MCF 10A (cell line): ENCODE results near the gene CLEC1A. TPM values are rescaled to one million over a fixed set of nuclear protein-coding genes. Genes with fewer than 3 reads are reported as not detected.

Experiments used
- BruUV-seq: library from RNA; stranded (reverse); fragments of 400-500 nt; replicated peaks from 2 replicates; lab custom pipeline; 2021; lab: Mats Ljungman, UMichigan
- CTCF ChIA-PET: fragments of 300-600 bp; sonication (Branson Sonifier 250); formaldehyde crosslinking; extraction: SDS; loops from one replicate; lab custom pipeline; 2021; ENCODE audit warnings: antibody characterized with exemption, inconsistent platforms; lab: Yijun Ruan, JAX
- POLR2A ChIA-PET: fragments of 300-600, 350-650 bp; sonication (Branson Sonifier 250); formaldehyde crosslinking; extraction: SDS; loops from one replicate; lab custom pipeline; 2020; ENCODE audit warnings: antibody characterized with exemption, inconsistent platforms; lab: Yijun Ruan, JAX
- DNase-seq: peaks from one replicate; pipeline ENCODE4 v3.0.0-alpha.2; 2018; ENCODE audit not compliant: unreplicated experiment
- H3K27ac Mint-ChIP-seq: one replicate; pipeline ENCODE4 v1.8.0; 2022; ENCODE audit warnings: mild to moderate bottlenecking, low read depth, mixed read lengths; ENCODE audit not compliant: unreplicated experiment
- H3K27me3 Mint-ChIP-seq: one replicate; pipeline ENCODE4 v1.8.0; 2022; ENCODE audit warnings: mixed read lengths; ENCODE audit not compliant: insufficient read depth, unreplicated experiment
- H3K36me3 Mint-ChIP-seq: one replicate; pipeline ENCODE4 v1.8.0; 2022; ENCODE audit warnings: mild to moderate bottlenecking, moderate library complexity, mixed read lengths; ENCODE audit not compliant: insufficient read depth, unreplicated experiment
- H3K4me1 Mint-ChIP-seq: one replicate; pipeline ENCODE4 v1.8.0; 2022; ENCODE audit warnings: mixed read lengths; ENCODE audit not compliant: insufficient read depth, unreplicated experiment
- H3K4me3 Mint-ChIP-seq: one replicate; pipeline ENCODE4 v1.8.0; 2022; ENCODE audit warnings: mild to moderate bottlenecking, moderate library complexity, mixed read lengths; ENCODE audit not compliant: unreplicated experiment
- H3K9me3 Mint-ChIP-seq: one replicate; pipeline ENCODE4 v1.8.0; 2022; ENCODE audit warnings: mixed read lengths; ENCODE audit not compliant: unreplicated experiment
- CTCF ChIP-seq: fragments of 200-600 bp; IDR thresholded peaks from one replicate; pipeline ENCODE4 v1.8.0; 2022; ENCODE audit warnings: antibody characterized with exemption, mild to moderate bottlenecking; ENCODE audit not compliant: unreplicated experiment
- intact Hi-C: fragments of 100-400 bp; cut with micrococcal nuclease; formaldehyde crosslinking; loops from 2 replicates; pipeline ENCODE4 v1.14.1; 2022
- total RNA-seq: library from RNA; stranded (reverse); gene quantifications from 2 replicates; pipeline ENCODE4 v1.2.3, GENCODE V29; 2022

Gene CLEC1A
- total RNA-seq, 1 experiment from 2014 or later: not detected

GRCh38 chr12:10122689-10123088 lies 23.9 kb upstream of the CLEC1A start:
- CTCF ChIA-PET: no interaction called here
- POLR2A ChIA-PET: no interaction called here
- Mint-ChIP-seq H3K27ac (no peak overlapping the region), H3K4me3 (no peak overlapping the region), H3K4me1 (no peaks in the 10 kb centered on the region), H3K27me3 (no peaks in the 10 kb centered on the region), H3K36me3 (no peaks in the 10 kb centered on the region), H3K9me3 (no peaks in the 10 kb centered on the region)
- no peak for TF ChIP-seq CTCF
- intact Hi-C loops: no loop called here
- no peak for DNase-seq
- no TSS peak for BruUV-seq

- H3K36me3 Mint-ChIP-seq: no peaks in the 10 kb centered on the region
- BruUV-seq: no TSS peak
- H3K27ac Mint-ChIP-seq: no peak overlapping the region
- ChIA-PET POLR2A (interaction anchor here (0.9 kb wide), 1 partner anchor 19 kb away, joined by 3 read pairs; no protein-coding TSS in a partner anchor), CTCF (interaction anchor here (0.6 kb wide), 1 partner anchor 15 kb away, joined by 3 read pairs; no protein-coding TSS in a partner anchor)
- H3K4me1 Mint-ChIP-seq: no peaks in the 10 kb centered on the region
- no peak for DNase-seq
- TF ChIP-seq CTCF: no peak
- no peaks in the 10 kb centered on the region for H3K27me3 Mint-ChIP-seq
- H3K9me3 Mint-ChIP-seq: no peaks in the 10 kb centered on the region
- H3K4me3 Mint-ChIP-seq: no peak overlapping the region
- intact Hi-C loops: no loop called here
Observed at GRCh38 chr12:10121278-10121677, 22.5 kb upstream of the CLEC1A start.

- intact Hi-C loops: no loop called here
- CTCF ChIA-PET: interaction anchor here (0.8 to 1.3 kb wide), 2 partner anchors 12 to 85 kb away, joined by 3 read pairs; no protein-coding TSS in a partner anchor
- Mint-ChIP-seq H3K4me1 (no peaks in the 10 kb centered on the region), H3K4me3 (no peak overlapping the region), H3K27ac (no peak overlapping the region), H3K27me3 (no peaks in the 10 kb centered on the region), H3K9me3 (no peaks in the 10 kb centered on the region), H3K36me3 (no peaks in the 10 kb centered on the region)
- peak; percentile 22 for DNase-seq
- POLR2A ChIA-PET: interaction anchor here (0.5 to 0.6 kb wide), 2 partner anchors 83 to 350 kb away, joined by 3 to 4 read pairs; no protein-coding TSS in a partner anchor
- no peak for TF ChIP-seq CTCF
- no TSS peak for BruUV-seq
Observed at GRCh38 chr12:10119066-10119465, 20.3 kb upstream of the CLEC1A start.

- Mint-ChIP-seq H3K27me3 (no peaks in the 10 kb centered on the region), H3K36me3 (no peaks in the 10 kb centered on the region), H3K9me3 (no peaks in the 10 kb centered on the region), H3K27ac (no peak overlapping the region), H3K4me1 (no peaks in the 10 kb centered on the region), H3K4me3 (no peak overlapping the region)
- no peak for TF ChIP-seq CTCF
- ChIA-PET CTCF (interaction anchor here (2.2 kb wide), 1 partner anchor 24 kb away, joined by 10 read pairs; no protein-coding TSS in a partner anchor), POLR2A (interaction anchor here (0.7 kb wide), 1 partner anchor 15 kb away, joined by 3 read pairs; no protein-coding TSS in a partner anchor)
- BruUV-seq: no TSS peak
- DNase-seq: no peak
- intact Hi-C loops: no loop called here
Observed at GRCh38 chr12:10115890-10116289, 17.1 kb upstream of the CLEC1A start.
